HepG2 (cell line): ENCODE results near the gene TEDC2. TPM values are rescaled to one million over a fixed set of nuclear protein-coding genes. Genes with fewer than 3 reads are reported as not detected.

Experiments
- DNMT3B ChIP-seq: conservative IDR thresholded peaks from 2 replicates; pipeline ENCODE4 v1.6.1; 2016; ENCODE audit warnings: missing biosample characterization, control low read depth
- HHEX ChIP-seq: IDR thresholded peaks from 2 replicates; pipeline ENCODE4 v1.6.1; 2016; ENCODE audit warnings: control low read depth
- HNRNPK ChIP-seq: fragments of 200-400 bp; formaldehyde crosslinking; IDR thresholded peaks from 2 replicates; pipeline ENCODE4 v1.6.1; 2018; ENCODE audit warnings: low read length, low read depth, moderate library complexity, mild to moderate bottlenecking; ENCODE audit not compliant: poor library complexity, severe bottlenecking
- KDM1A ChIP-seq: IDR thresholded peaks from 2 replicates; pipeline ENCODE4 v1.6.1; 2016; ENCODE audit warnings: missing compliant biosample characterization
- KLF12 ChIP-seq: sonication (generic); formaldehyde crosslinking; IDR thresholded peaks from 2 replicates; pipeline ENCODE4 v1.4.0; 2020; ENCODE audit warnings: missing genetic modification reagents, borderline replicate concordance
- KMT2B ChIP-seq: IDR thresholded peaks from 2 replicates; pipeline ENCODE4 v1.6.1; 2016; ENCODE audit warnings: missing genetic modification reagents, missing compliant biosample characterization
- MIER3 ChIP-seq: IDR thresholded peaks from 2 replicates; pipeline ENCODE4 v1.6.1; 2016; ENCODE audit warnings: missing compliant biosample characterization, borderline replicate concordance
- MTA3 ChIP-seq: sonication (generic); formaldehyde crosslinking; IDR thresholded peaks from 2 replicates; pipeline ENCODE4 v1.4.0; 2020; ENCODE audit warnings: missing genetic modification reagents
- NRL ChIP-seq: sonication (generic); formaldehyde crosslinking; IDR thresholded peaks from 2 replicates; pipeline ENCODE4 v1.5.0; 2020; ENCODE audit warnings: missing genetic modification reagents, mild to moderate bottlenecking, moderate library complexity, borderline replicate concordance
- PCBP2 ChIP-seq: fragments of 200-400 bp; formaldehyde crosslinking; optimal IDR thresholded peaks from 2 replicates; pipeline ENCODE3; 2018; ENCODE audit warnings: low read length, low read depth; ENCODE audit not compliant: poor library complexity, severe bottlenecking
- SALL2 ChIP-seq: sonication (generic); formaldehyde crosslinking; IDR thresholded peaks from 2 replicates; pipeline ENCODE4 v1.8.1; 2023; ENCODE audit warnings: mild to moderate bottlenecking, missing genetic modification reagents, inconsistent platforms
- SNRNP70 ChIP-seq: fragments of 200-400 bp; formaldehyde crosslinking; IDR thresholded peaks from 2 replicates; pipeline ENCODE4 v1.6.1; 2017; ENCODE audit warnings: mild to moderate bottlenecking, low read depth, low read length, moderate library complexity
- SP140L ChIP-seq: sonication (generic); formaldehyde crosslinking; IDR thresholded peaks from 2 replicates; pipeline ENCODE4 v1.4.0; 2020; ENCODE audit warnings: missing genetic modification reagents, borderline replicate concordance
- TBX3 ChIP-seq: fragments of 450-650 bp; IDR thresholded peaks from 2 replicates; pipeline ENCODE4 v1.6.1; 2017; ENCODE audit warnings: antibody characterized with exemption, mild to moderate bottlenecking, inconsistent platforms, borderline replicate concordance
- ZNF577 ChIP-seq: sonication (generic); formaldehyde crosslinking; IDR thresholded peaks from 2 replicates; pipeline ENCODE4 v1.4.0; 2020; ENCODE audit warnings: mild to moderate bottlenecking, low read depth, missing genetic modification reagents, borderline replicate concordance
- ZNF615 ChIP-seq: sonication (generic); formaldehyde crosslinking; IDR thresholded peaks from 2 replicates; pipeline ENCODE4 v1.5.0; 2020; ENCODE audit warnings: mild to moderate bottlenecking, missing genetic modification reagents, borderline replicate concordance
- polyA plus RNA-seq, 8 experiments: library from polyadenylated mRNA; depleted of rRNA in 3 of 8; stranded (reverse) in 7 of 8; unstranded in 1 of 8; fragments of >200 nt; fragmentation: Illumina TruSeq in 4 of 8; extraction: Trizol in 4 of 8; gene quantifications; 2 replicates each; pipeline versions ENCODE4 v1.2.1 to v1.2.3, GENCODE V29; 2011 to 2016; ENCODE audit warnings: low read depth in 4 of 8, missing spikeins in 1 of 8, mixed read lengths in 1 of 8; ENCODE audit not compliant: insufficient read depth in 1 of 8
- total RNA-seq, 5 experiments: library from RNA; depleted of rRNA; stranded (reverse); fragments of >200 nt; fragmentation: Illumina TruSeq; extraction: Trizol; gene quantifications; 2 replicates each; pipeline ENCODE4 v1.2.3, GENCODE V29; 2016; ENCODE audit warnings: low read depth in 1 of 5
- TF ChIP-seq, protein P1 (sequence below), 2 experiments: sonication (generic) in 1 of 2; formaldehyde crosslinking in 1 of 2; IDR thresholded peaks; 2 replicates each; pipeline versions ENCODE4 v1.4.0 to v1.6.1; 2018 to 2020; ENCODE audit warnings: missing genetic modification reagents in 2 of 2, borderline replicate concordance in 1 of 2, low read depth in 1 of 2, mild to moderate bottlenecking in 1 of 2, missing biosample characterization in 1 of 2
- TF ChIP-seq, protein P2 (sequence below): sonication (generic); formaldehyde crosslinking; IDR thresholded peaks from 2 replicates; pipeline ENCODE4 v1.5.1; 2020; ENCODE audit warnings: missing genetic modification reagents, mild to moderate bottlenecking, borderline replicate concordance
- TF ChIP-seq, protein P3 (sequence below): sonication (generic); formaldehyde crosslinking; IDR thresholded peaks from 2 replicates; pipeline ENCODE4 v1.4.0; 2020; ENCODE audit warnings: missing genetic modification reagents
- TF ChIP-seq, protein P4 (sequence below): sonication (generic); formaldehyde crosslinking; IDR thresholded peaks from 2 replicates; pipeline ENCODE4 v1.4.0; 2020; ENCODE audit warnings: missing genetic modification reagents

Gene TEDC2
- total and polyA plus RNA-seq, 2 of the 13 experiments (the other 11 are each of a cell fraction or from before 2014, with no cell fraction given), result 6.2 to 24.4 TPM

DNA sequence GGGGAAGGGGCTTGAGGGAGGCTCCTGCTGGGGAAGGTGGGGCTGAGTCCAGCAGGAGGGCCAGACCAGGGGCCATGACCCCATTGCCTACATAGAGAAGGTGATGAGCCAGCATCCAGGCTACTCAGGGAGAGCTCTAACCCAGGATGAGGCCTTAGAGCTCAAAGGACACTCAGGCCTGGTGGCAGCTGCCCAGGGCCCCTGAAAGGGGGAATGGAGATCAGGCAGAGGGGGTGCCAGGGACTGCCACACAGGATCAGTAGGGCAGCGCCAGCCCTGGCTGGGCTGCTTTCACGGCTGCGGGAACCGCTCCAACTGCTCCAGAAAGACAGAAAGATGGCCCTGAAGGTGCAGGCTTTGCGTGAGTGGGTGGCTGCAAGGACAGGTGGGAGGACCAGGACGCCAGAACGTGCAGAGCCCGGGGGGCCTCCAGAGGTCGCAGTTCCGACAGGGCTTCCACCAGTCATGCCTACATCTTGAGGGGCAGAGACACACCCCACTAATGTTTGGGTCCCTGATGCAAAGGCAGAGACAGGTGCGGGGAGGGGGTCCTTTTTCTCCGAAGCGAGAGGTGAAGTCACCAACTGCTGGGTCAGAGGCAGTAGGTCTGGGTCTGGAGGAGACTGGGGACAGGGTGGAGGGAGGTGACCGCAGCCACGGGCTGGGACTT, 53.0 kb downstream of the TEDC2 start (continued):
- TF ChIP-seq, protein P1, sequence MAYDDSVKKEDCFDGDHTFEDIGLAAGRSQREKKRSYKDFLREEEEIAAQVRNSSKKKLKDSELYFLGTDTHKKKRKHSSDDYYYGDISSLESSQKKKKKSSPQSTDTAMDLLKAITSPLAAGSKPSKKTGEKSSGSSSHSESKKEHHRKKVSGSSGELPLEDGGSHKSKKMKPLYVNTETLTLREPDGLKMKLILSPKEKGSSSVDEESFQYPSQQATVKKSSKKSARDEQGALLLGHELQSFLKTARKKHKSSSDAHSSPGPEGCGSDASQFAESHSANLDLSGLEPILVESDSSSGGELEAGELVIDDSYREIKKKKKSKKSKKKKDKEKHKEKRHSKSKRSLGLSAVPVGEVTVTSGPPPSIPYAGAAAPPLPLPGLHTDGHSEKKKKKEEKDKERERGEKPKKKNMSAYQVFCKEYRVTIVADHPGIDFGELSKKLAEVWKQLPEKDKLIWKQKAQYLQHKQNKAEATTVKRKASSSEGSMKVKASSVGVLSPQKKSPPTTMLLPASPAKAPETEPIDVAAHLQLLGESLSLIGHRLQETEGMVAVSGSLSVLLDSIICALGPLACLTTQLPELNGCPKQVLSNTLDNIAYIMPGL (CRISPR knock-in tag; IDR thresholded peaks at IDR 0.05; ENCODE audit: borderline replicate concordance in 1 of 2, low read depth in 1 of 2), result peak in 1 of 2 experiments; percentile 30; a peak in 1 of 4 replicates
- TF ChIP-seq, protein P2, sequence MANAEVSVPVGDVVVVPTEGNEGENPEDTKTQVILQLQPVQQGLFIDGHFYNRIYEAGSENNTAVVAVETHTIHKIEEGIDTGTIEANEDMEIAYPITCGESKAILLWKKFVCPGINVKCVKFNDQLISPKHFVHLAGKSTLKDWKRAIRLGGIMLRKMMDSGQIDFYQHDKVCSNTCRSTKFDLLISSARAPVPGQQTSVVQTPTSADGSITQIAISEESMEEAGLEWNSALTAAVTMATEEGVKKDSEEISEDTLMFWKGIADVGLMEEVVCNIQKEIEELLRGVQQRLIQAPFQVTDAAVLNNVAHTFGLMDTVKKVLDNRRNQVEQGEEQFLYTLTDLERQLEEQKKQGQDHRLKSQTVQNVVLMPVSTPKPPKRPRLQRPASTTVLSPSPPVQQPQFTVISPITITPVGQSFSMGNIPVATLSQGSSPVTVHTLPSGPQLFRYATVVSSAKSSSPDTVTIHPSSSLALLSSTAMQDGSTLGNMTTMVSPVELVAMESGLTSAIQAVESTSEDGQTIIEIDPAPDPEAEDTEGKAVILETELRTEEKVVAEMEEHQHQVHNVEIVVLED, result no peak
- TF ChIP-seq DNMT3B (CRISPR knock-in tag), result no peak
- no peak for TF ChIP-seq PCBP2
- 0 out of 2 replicates have a peak, but pooled peaks have one; percentile 4 for TF ChIP-seq SALL2 (CRISPR knock-in tag)
- TF ChIP-seq, protein P3, sequence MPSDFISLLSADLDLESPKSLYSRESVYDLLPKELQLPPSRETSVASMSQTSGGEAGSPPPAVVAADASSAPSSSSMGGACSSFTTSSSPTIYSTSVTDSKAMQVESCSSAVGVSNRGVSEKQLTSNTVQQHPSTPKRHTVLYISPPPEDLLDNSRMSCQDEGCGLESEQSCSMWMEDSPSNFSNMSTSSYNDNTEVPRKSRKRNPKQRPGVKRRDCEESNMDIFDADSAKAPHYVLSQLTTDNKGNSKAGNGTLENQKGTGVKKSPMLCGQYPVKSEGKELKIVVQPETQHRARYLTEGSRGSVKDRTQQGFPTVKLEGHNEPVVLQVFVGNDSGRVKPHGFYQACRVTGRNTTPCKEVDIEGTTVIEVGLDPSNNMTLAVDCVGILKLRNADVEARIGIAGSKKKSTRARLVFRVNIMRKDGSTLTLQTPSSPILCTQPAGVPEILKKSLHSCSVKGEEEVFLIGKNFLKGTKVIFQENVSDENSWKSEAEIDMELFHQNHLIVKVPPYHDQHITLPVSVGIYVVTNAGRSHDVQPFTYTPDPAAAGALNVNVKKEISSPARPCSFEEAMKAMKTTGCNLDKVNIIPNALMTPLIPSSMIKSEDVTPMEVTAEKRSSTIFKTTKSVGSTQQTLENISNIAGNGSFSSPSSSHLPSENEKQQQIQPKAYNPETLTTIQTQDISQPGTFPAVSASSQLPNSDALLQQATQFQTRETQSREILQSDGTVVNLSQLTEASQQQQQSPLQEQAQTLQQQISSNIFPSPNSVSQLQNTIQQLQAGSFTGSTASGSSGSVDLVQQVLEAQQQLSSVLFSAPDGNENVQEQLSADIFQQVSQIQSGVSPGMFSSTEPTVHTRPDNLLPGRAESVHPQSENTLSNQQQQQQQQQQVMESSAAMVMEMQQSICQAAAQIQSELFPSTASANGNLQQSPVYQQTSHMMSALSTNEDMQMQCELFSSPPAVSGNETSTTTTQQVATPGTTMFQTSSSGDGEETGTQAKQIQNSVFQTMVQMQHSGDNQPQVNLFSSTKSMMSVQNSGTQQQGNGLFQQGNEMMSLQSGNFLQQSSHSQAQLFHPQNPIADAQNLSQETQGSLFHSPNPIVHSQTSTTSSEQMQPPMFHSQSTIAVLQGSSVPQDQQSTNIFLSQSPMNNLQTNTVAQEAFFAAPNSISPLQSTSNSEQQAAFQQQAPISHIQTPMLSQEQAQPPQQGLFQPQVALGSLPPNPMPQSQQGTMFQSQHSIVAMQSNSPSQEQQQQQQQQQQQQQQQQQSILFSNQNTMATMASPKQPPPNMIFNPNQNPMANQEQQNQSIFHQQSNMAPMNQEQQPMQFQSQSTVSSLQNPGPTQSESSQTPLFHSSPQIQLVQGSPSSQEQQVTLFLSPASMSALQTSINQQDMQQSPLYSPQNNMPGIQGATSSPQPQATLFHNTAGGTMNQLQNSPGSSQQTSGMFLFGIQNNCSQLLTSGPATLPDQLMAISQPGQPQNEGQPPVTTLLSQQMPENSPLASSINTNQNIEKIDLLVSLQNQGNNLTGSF, result no peak
- TF ChIP-seq MIER3 (CRISPR knock-in tag), result no peak
- no peak for TF ChIP-seq MTA3 (CRISPR knock-in tag)
- no peak for TF ChIP-seq KLF12 (CRISPR knock-in tag)
- no peak for TF ChIP-seq KMT2B
- TF ChIP-seq NRL (CRISPR knock-in tag), result no peak
- TF ChIP-seq ZNF615 (CRISPR knock-in tag), result no peak
- no peak for TF ChIP-seq ZNF577
- no peak for TF ChIP-seq TBX3
- no peak for TF ChIP-seq SNRNP70
- TF ChIP-seq, protein P4, sequence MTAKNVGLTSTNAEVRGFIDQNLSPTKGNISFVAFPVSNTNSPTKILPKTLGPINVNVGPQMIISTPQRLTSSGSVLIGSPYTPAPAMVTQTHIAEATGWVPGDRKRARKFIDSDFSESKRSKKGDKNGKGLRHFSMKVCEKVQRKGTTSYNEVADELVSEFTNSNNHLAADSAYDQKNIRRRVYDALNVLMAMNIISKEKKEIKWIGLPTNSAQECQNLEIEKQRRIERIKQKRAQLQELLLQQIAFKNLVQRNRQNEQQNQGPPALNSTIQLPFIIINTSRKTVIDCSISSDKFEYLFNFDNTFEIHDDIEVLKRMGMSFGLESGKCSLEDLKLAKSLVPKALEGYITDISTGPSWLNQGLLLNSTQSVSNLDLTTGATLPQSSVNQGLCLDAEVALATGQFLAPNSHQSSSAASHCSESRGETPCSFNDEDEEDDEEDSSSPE (CRISPR knock-in tag), result no peak
- TF ChIP-seq HHEX (CRISPR knock-in tag), result no peak
- TF ChIP-seq HNRNPK, result no peak
- TF ChIP-seq SP140L (CRISPR knock-in tag), result no peak
- TF ChIP-seq KDM1A (CRISPR knock-in tag), result no peak
